Fibroblast of peridontal ligament (primary cell): ENCODE data around the gene MBNL2.
A peak's percentile ranks its signal among the peaks of the same experiment; 100 is the strongest.

ENCODE experiments used
- DNase-seq: peaks from one replicate; pipeline ENCODE4 v3.0.0-alpha.2; 2010; ENCODE audit errors: extremely low read depth

Gene MBNL2

GRCh38 chr13:97327086-97327485 lies 105.0 kb downstream of the MBNL2 start:
- DNase-seq = no peak

GRCh38 chr13:97327506-97328221 lies 105.5 kb downstream of the MBNL2 start:
- DNase-seq = peak; percentile 47

GRCh38 chr13:97328222-97328790 lies 106.2 kb downstream of the MBNL2 start:
- DNase-seq = peak; percentile 78

- no peak for DNase-seq
These were observed 107.2 kb downstream of the MBNL2 start for GRCh38 chr13:97329331-97329730.

- DNase-seq = no peak
These were observed 108.3 kb downstream of the MBNL2 start for GRCh38 chr13:97330448-97330847.

- DNase-seq = no peak
These were observed 110.6 kb downstream of the MBNL2 start for GRCh38 chr13:97332742-97333141.

GRCh38 chr13:97333983-97334382 lies 111.8 kb downstream of the MBNL2 start:
- DNase-seq = no peak

GRCh38 chr13:97334690-97335089 lies 112.6 kb downstream of the MBNL2 start:
- DNase-seq = no peak

GRCh38 chr13:97335488-97336134 lies 113.5 kb downstream of the MBNL2 start:
- DNase-seq = no peak

- no peak for DNase-seq
These were observed 115.9 kb downstream of the MBNL2 start for GRCh38 chr13:97337985-97338499.

- DNase-seq = no peak
These were observed 116.4 kb downstream of the MBNL2 start for GRCh38 chr13:97338571-97338970.

- DNase-seq = peak; percentile 88
These were observed 117.2 kb downstream of the MBNL2 start for GRCh38 chr13:97339019-97339987.

- DNase-seq = no peak
These were observed 118.0 kb downstream of the MBNL2 start for GRCh38 chr13:97339988-97340749.

- DNase-seq = no peak
These were observed 119.0 kb downstream of the MBNL2 start for GRCh38 chr13:97341135-97341534.

GRCh38 chr13:97342136-97342535 lies 120.0 kb downstream of the MBNL2 start:
- no peak for DNase-seq

GRCh38 chr13:97342936-97343335 lies 120.8 kb downstream of the MBNL2 start:
- DNase-seq = no peak

GRCh38 chr13:97344265-97345175 lies 122.4 kb downstream of the MBNL2 start:
- DNase-seq = peak; percentile 77

GRCh38 chr13:97346097-97346496 lies 124.0 kb downstream of the MBNL2 start:
- no peak for DNase-seq

- no peak for DNase-seq
These were observed 124.6 kb downstream of the MBNL2 start for GRCh38 chr13:97346561-97347254.
